CD4-positive, alpha-beta T cell treated with Interleukin-4 for 4 hours (primary cell): ENCODE measurements around the gene RANGRF.

Experiments
- DNase-seq: peaks from one replicate; pipeline ENCODE4 v3.0.0-alpha.2; 2020

Gene RANGRF

GRCh38 chr17:8314797-8315763, 26.6 kb downstream of the RANGRF start:
- DNase-seq: no peak

- no peak for DNase-seq
Measured at GRCh38 chr17:8315764-8316217, 27.3 kb downstream of the RANGRF start.

- no peak for DNase-seq
Measured at GRCh38 chr17:8318010-8318935, 29.8 kb downstream of the RANGRF start.

- no peak for DNase-seq
Measured at GRCh38 chr17:8320262-8320661, 31.8 kb downstream of the RANGRF start.

GRCh38 chr17:8320990-8321389, 32.5 kb downstream of the RANGRF start:
- DNase-seq: no peak

GRCh38 chr17:8322061-8322460, 33.6 kb downstream of the RANGRF start:
- DNase-seq: no peak

- DNase-seq: no peak
Measured at GRCh38 chr17:8324132-8324531, 35.7 kb downstream of the RANGRF start.

- no peak for DNase-seq
Measured at GRCh38 chr17:8324923-8325322, 36.5 kb downstream of the RANGRF start.

GRCh38 chr17:8326511-8327302, 38.2 kb downstream of the RANGRF start:
- DNase-seq: no peak

- DNase-seq: no peak
Measured at GRCh38 chr17:8327303-8327649, 38.8 kb downstream of the RANGRF start.

- no peak for DNase-seq
Measured at GRCh38 chr17:8332128-8332527, 43.7 kb downstream of the RANGRF start.

GRCh38 chr17:8332688-8333087, 44.2 kb downstream of the RANGRF start:
- DNase-seq: no peak

- DNase-seq: no peak
Measured at GRCh38 chr17:8333281-8333680, 44.8 kb downstream of the RANGRF start.

- DNase-seq: no peak
Measured at GRCh38 chr17:8337802-8338752, 49.6 kb downstream of the RANGRF start.

GRCh38 chr17:8338753-8339140, 50.3 kb downstream of the RANGRF start:
- no peak for DNase-seq

- no peak for DNase-seq
Measured at GRCh38 chr17:8339540-8339939, 51.1 kb downstream of the RANGRF start, which contains the start of gene ODF4. Gene ODF4, plus strand, starts transcription at chr17:8339840. Its CDS starts 212 bp downstream, at chr17:8340052.
